ENCODE results near the gene PDE11A.

PDE11A gene

GRCh38 chr2:177900082-177900481 lies 172.5 kb downstream of the PDE11A start:
- Mint-ChIP-seq H3K36me3 (ENCODE audit: low read depth) (no peaks in the 10 kb centered on the region), H3K27me3 (no peaks in the 10 kb centered on the region), H3K4me3 (no peak overlapping the region), H3K9me3 (no peaks in the 10 kb centered on the region), H3K27ac (no peak overlapping the region), H3K4me1 (ENCODE audit: low read depth) (no peaks in the 10 kb centered on the region)

GRCh38 chr2:177897278-177897677 lies 175.3 kb downstream of the PDE11A start:
- no peaks in the 10 kb centered on the region for H3K4me1 Mint-ChIP-seq (ENCODE audit: low read depth)
- H3K9me3 Mint-ChIP-seq, result no peaks in the 10 kb centered on the region
- H3K27me3 Mint-ChIP-seq, result peaks cover 8% of the 10 kb centered on the region
- H3K4me3 Mint-ChIP-seq, result no peak overlapping the region
- no peaks in the 10 kb centered on the region for H3K36me3 Mint-ChIP-seq (ENCODE audit: low read depth)
- H3K27ac Mint-ChIP-seq, result no peak overlapping the region

DNA sequence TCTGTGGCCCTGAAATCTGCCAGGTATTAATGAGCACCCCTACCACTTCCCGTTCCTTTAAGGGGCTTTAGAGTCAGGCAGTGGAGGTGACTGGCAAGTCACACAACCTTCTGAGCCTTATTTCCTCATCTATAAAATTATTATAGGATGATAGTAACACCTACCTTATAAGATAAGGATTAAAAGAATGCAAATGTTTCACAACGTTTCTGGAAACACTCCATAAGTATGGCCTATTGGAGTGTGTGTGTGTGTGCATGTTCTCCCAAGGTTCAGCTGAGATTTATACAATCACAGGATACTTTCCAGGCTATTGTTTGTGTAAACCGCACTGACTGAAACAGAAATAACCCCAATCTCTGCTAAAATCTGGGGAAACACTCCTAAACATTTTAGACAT lies 176.0 kb downstream of the PDE11A start:
- H3K27me3 Mint-ChIP-seq, result peaks cover 8% of the 10 kb centered on the region
- no peaks in the 10 kb centered on the region for H3K4me1 Mint-ChIP-seq (ENCODE audit: low read depth)
- no peaks in the 10 kb centered on the region for H3K36me3 Mint-ChIP-seq (ENCODE audit: low read depth)
- no peaks in the 10 kb centered on the region for H3K9me3 Mint-ChIP-seq
- no peak overlapping the region for H3K27ac Mint-ChIP-seq
- no peak overlapping the region for H3K4me3 Mint-ChIP-seq

GRCh38 chr2:177894546-177894945 lies 178.0 kb downstream of the PDE11A start:
- no peaks in the 10 kb centered on the region for H3K9me3 Mint-ChIP-seq
- H3K36me3 Mint-ChIP-seq (ENCODE audit: low read depth), result no peaks in the 10 kb centered on the region
- H3K4me1 Mint-ChIP-seq (ENCODE audit: low read depth), result no peaks in the 10 kb centered on the region

DNA sequence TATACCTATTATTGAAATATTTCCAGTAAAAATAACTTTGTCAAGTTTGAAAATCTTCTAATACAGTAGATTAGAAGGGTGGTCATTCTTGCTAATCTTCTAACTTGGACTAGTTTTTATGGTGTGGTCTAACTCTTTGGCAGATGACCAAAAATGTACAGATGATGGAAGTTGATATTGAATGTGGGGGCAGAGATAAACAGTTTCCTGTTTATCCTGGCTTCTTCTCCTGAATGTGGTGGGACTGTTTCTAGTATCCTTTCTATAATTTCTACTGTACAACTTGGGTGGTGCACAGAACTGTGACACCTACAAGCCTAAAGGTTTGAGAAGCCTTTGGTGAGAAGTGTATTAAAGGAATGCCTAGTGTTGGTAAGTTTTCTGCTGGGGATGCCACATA lies 178.7 kb downstream of the PDE11A start:
- Mint-ChIP-seq H3K9me3 (no peaks in the 10 kb centered on the region), H3K4me1 (ENCODE audit: low read depth) (no peaks in the 10 kb centered on the region), H3K27me3 (peaks cover 8% of the 10 kb centered on the region), H3K4me3 (no peak overlapping the region), H3K27ac (no peak overlapping the region), H3K36me3 (ENCODE audit: low read depth) (no peaks in the 10 kb centered on the region)

More at GRCh38 chr2:177894546-177894945, 178.0 kb downstream of the PDE11A start:
- Mint-ChIP-seq H3K27me3 (peaks cover 8% of the 10 kb centered on the region), H3K4me3 (no peak overlapping the region), H3K27ac (no peak overlapping the region)

DNA sequence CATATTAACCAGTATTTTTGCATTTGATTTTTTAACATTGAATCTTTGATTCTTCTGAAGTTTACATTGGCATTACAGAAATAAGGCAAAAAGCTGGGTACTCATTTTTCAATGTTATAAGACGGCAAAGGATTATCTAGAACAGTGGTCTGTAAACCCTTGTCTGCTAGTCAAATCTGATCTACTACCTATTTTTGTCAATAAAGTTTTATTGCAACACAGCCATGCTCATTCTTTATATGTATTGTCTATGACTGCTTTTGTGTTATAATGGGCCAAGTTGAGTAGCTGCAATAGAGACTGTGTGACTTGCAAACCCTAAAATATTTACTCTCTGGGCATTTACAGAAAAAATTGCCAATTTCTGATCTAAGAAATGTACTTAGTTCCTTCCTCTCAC lies 181.0 kb downstream of the PDE11A start:
- Mint-ChIP-seq H3K27me3 (peaks cover 8% of the 10 kb centered on the region), H3K9me3 (no peaks in the 10 kb centered on the region), H3K4me1 (ENCODE audit: low read depth) (no peaks in the 10 kb centered on the region), H3K36me3 (ENCODE audit: low read depth) (no peaks in the 10 kb centered on the region), H3K4me3 (no peak overlapping the region), H3K27ac (no peak overlapping the region)

DNA sequence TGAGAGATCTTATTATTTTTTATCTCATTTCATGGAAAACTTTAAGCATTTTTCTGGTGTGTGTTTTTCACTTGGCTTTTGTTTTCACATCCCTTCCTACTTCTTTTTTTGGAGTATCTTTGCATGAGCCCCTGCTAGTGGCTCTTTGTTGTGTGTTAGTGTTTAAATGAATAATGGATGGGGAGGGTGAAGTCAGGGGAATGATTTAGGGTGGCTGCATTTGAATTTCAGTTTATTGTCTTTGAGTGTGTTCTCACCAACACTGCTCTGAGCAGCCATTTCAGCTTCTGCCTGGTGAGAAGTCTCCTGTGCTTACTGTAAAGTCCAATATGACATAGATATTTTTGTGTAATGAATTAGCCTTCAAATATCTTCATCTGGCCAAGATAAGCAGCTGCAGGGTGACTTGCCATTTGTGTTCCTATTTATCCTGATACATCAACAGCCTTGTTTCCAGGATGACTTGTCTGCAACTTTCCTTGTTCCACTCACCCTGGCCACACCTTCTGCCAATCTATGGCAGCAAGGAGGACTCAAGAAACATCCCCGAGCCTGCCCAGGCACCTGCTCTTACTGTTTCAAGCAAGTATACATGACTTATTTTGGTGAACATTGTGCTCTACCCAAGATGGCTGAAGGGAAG lies 182.6 kb downstream of the PDE11A start:
- H3K4me1 Mint-ChIP-seq (ENCODE audit: low read depth), result no peaks in the 10 kb centered on the region
- H3K27me3 Mint-ChIP-seq, result peaks cover 7% of the 10 kb centered on the region
- no peaks in the 10 kb centered on the region for H3K9me3 Mint-ChIP-seq

DNA sequence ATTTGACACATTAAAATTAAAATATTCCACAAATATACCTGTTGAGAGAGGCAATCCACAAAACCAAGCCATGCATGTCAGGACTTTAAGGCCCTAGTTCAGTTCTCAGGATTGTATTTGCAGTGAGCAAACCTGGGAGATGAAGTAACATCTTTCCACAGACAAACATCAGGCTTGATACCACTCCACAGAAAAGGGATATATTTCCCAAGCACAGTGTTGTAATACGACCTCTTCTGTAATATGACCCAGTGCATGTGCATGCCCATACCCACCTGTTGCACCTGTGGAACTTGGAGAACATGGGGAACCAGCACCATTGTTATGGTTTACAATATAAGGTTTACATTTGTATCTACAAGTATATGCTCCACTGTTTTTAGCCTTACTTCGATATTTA lies 184.0 kb downstream of the PDE11A start:
- no peaks in the 10 kb centered on the region for H3K4me1 Mint-ChIP-seq (ENCODE audit: low read depth)
- no peak overlapping the region for H3K27ac Mint-ChIP-seq
- H3K4me3 Mint-ChIP-seq, result no peak overlapping the region
- H3K36me3 Mint-ChIP-seq (ENCODE audit: low read depth), result no peaks in the 10 kb centered on the region
- no peaks in the 10 kb centered on the region for H3K9me3 Mint-ChIP-seq
- H3K27me3 Mint-ChIP-seq, result no peaks in the 10 kb centered on the region

More for the DNA sequence above, 182.6 kb downstream of the PDE11A start:
- Mint-ChIP-seq H3K27ac (no peak overlapping the region), H3K4me3 (no peak overlapping the region), H3K36me3 (ENCODE audit: low read depth) (no peaks in the 10 kb centered on the region)

DNA sequence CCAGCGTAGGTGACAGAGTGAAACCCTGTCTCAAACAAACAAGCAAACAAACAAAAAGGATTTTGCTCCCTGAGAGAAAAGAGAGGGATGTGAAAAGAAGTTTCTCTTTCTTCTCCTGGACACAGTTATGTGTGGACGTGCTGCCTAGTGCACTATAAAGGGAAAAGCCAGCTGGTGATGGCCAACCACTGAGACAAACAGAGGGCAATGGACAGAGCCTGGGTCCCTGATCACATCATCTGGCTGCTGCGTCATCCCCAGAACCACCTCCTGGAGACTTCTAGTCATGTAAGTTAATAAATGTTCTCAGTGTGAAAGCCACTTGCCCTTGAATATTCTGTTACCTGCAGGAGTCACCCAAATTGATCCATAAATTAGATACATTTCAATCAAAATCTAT lies 184.9 kb downstream of the PDE11A start:
- Mint-ChIP-seq H3K27me3 (peaks cover 4% of the 10 kb centered on the region), H3K9me3 (no peaks in the 10 kb centered on the region), H3K4me1 (ENCODE audit: low read depth) (no peaks in the 10 kb centered on the region), H3K36me3 (ENCODE audit: low read depth) (no peaks in the 10 kb centered on the region), H3K27ac (no peak overlapping the region), H3K4me3 (no peak overlapping the region)

DNA sequence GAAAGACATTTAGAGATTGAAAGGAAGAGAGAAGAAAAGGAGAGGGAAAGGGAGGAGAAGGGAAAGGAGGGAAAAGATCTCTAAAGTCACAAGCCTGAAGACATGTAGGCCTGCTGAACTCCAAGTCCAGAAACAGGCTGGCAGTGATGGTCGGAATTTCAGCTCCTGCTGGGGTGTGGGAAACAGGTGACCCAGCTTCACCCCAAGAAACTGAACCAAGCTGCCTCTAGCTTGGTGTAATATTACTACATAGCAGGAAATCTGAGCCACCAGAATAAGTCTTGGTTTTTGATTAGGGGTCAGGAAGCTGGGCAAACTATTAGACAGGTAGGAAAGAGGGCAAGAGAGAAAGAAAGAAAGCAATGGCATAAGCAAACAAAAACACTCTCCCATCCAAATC lies 185.8 kb downstream of the PDE11A start:
- Mint-ChIP-seq H3K4me1 (ENCODE audit: low read depth) (no peaks in the 10 kb centered on the region), H3K36me3 (ENCODE audit: low read depth) (no peaks in the 10 kb centered on the region), H3K27ac (no peak overlapping the region), H3K27me3 (peaks cover 4% of the 10 kb centered on the region), H3K9me3 (no peaks in the 10 kb centered on the region), H3K4me3 (no peak overlapping the region)

DNA sequence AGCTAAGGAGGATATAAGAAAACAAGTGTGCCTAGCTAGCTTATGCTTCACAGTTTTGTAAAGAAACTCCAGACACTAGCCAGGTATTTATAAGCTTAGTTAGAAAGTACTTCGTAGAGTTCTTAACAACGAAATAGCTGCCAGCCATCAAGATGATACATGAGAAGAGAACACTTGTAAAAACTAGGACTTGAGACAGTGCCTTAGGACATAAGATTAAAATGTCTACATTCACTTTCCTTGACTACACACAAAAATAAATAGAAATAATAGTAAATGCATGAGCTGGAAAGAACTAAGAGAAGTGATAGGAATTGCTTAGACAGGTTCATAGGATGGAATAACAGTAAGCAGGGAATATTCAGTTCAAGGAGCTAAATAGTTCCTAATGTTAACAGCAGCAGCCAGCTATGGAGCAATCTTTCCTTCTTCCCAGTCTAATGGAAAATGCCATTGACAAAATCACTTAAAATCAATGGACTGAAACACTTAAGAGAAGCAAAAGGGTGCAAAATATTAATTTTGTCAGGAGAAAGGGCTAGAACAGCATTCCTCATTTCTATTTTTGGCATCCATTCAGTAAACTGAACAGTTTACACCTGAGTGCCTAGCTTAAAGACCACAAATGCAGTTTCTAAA lies 186.6 kb downstream of the PDE11A start:
- no peaks in the 10 kb centered on the region for H3K4me1 Mint-ChIP-seq (ENCODE audit: low read depth)
- H3K36me3 Mint-ChIP-seq (ENCODE audit: low read depth), result no peaks in the 10 kb centered on the region
- no peak overlapping the region for H3K27ac Mint-ChIP-seq
- peaks cover 4% of the 10 kb centered on the region for H3K27me3 Mint-ChIP-seq
- no peak overlapping the region for H3K4me3 Mint-ChIP-seq
- no peaks in the 10 kb centered on the region for H3K9me3 Mint-ChIP-seq

DNA sequence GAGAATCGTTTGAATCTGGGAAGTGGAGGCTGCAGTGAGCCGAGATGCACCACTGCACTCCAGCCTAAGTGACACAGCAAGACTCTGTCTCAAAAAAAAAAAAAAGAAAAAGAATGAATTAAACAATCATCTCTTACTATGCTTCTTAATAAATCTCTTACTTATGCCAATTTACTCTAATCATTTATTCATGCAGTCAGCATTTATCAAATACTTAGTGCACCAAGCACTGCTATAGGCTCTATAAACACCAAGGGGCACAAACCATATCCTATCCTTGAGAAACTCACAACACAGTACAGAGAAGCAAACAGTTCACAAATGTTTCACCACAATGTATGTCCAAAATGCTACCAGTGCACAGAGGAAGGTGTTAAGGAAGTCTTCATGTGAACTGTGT lies 189.4 kb downstream of the PDE11A start:
- Mint-ChIP-seq H3K27ac (no peak overlapping the region), H3K27me3 (peaks cover 4% of the 10 kb centered on the region), H3K4me3 (no peak overlapping the region), H3K9me3 (no peaks in the 10 kb centered on the region), H3K4me1 (ENCODE audit: low read depth) (no peaks in the 10 kb centered on the region), H3K36me3 (ENCODE audit: low read depth) (no peaks in the 10 kb centered on the region)

- Mint-ChIP-seq H3K27me3 (peaks cover 4% of the 10 kb centered on the region), H3K4me3 (no peak overlapping the region), H3K9me3 (no peaks in the 10 kb centered on the region), H3K4me1 (ENCODE audit: low read depth) (no peaks in the 10 kb centered on the region), H3K36me3 (ENCODE audit: low read depth) (no peaks in the 10 kb centered on the region), H3K27ac (no peak overlapping the region)
These were observed 190.1 kb downstream of the PDE11A start for GRCh38 chr2:177882501-177882900.

- Mint-ChIP-seq H3K27ac (no peak overlapping the region), H3K4me1 (ENCODE audit: low read depth) (no peaks in the 10 kb centered on the region), H3K9me3 (no peaks in the 10 kb centered on the region), H3K27me3 (peaks cover 4% of the 10 kb centered on the region), H3K4me3 (no peak overlapping the region), H3K36me3 (ENCODE audit: low read depth) (no peaks in the 10 kb centered on the region)
These were observed 190.7 kb downstream of the PDE11A start for GRCh38 chr2:177881921-177882320.

DNA sequence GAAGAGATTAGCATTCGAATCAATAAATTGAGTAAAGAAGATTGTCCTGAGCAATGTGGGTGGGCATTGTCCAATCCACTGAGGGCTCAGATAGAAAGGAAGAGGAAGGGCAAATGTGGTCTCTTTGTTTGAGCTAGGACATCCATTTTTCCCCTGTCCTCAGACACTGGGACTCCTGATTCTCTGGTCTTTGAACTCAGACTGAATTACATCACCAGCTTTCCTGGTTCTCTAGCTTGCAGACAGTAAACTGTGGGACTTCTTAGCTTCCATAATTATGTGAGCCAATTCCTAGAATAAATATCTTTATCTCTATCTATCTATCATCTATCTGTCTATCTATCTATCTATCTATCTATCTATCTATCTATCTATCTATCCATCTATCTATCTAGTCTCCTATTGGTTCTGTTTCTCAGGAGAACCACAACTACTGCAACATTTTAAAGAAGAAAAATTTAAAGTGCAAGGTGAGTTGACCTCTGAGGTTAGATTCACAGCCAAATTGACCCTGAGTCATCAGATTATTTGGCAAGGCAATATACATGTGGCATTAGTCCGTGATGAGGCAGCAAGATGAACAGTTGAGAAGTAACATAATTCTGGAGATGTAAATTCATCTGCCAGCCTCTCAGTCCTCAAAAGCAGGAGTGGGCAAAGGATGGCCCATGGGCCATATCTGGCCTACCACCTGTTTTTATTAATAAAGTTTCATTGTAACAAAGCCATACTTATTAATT lies 191.4 kb downstream of the PDE11A start:
- H3K27me3 Mint-ChIP-seq, result peaks cover 4% of the 10 kb centered on the region
- H3K4me1 Mint-ChIP-seq (ENCODE audit: low read depth), result no peaks in the 10 kb centered on the region
- no peaks in the 10 kb centered on the region for H3K36me3 Mint-ChIP-seq (ENCODE audit: low read depth)
- H3K4me3 Mint-ChIP-seq, result no peak overlapping the region
- no peak overlapping the region for H3K27ac Mint-ChIP-seq
- H3K9me3 Mint-ChIP-seq, result no peaks in the 10 kb centered on the region

Data from stimulated activated naive CD8-positive, alpha-beta T cell treated with anti-CD3 and anti-CD28 coated beads, Interleukin-15, Interleukin-2, amounts not matched to agents 100 ng/mL and 50 ng/mL, for 24 hours (primary cell).